GM12878 (cell line): Measurements from ENCODE around the gene TXNL1. TPM values are rescaled to one million over a fixed set of nuclear protein-coding genes. Genes with fewer than 3 reads are reported as not detected.

Experiments
- ATAC-seq: fragments of 200-7000 bp; cut with Tn5 transposase; 3 replicates; pipeline ENCODE4 v1.9.1; 2020; ENCODE audit warnings: mild to moderate bottlenecking, moderate library complexity
- BruUV-seq: library from RNA; stranded (reverse); fragments of 400-500 nt; replicated peaks from 2 replicates; lab custom pipeline; 2021; lab: Mats Ljungman, UMichigan
- CTCF ChIA-PET: fragments of 300-600 bp; sonication (Branson Sonifier 250); formaldehyde crosslinking; extraction: SDS; loops from one replicate; lab custom pipeline; 2021; ENCODE audit warnings: inconsistent platforms; lab: Yijun Ruan, JAX
- POLR2A ChIA-PET: fragments of 350-600 bp; formaldehyde crosslinking; extraction: SDS; loops from one replicate; lab custom pipeline; 2021; ENCODE audit warnings: inconsistent platforms; lab: Charles Lee
- RAD21 ChIA-PET: fragments of 300-600 bp; sonication (Branson Sonifier 250); formaldehyde crosslinking; loops from one replicate; lab custom pipeline; 2023; ENCODE audit warnings: antibody characterized with exemption; ENCODE audit not compliant: unreplicated experiment; lab: Charles Lee
- SMC1A ChIA-PET: fragments of 300-600 bp; sonication (Branson Sonifier 250); formaldehyde crosslinking; loops from one replicate; lab custom pipeline; 2023; ENCODE audit not compliant: unreplicated experiment, uncharacterized antibody; lab: Charles Lee
- DNase-seq: peaks from one replicate; pipeline ENCODE4 v3.0.0-alpha.2; 2011; ENCODE audit warnings: low read depth, low spot score
- FAIRE-seq: peaks from 3 replicates; lab custom pipeline; 2011; peaks lifted over from hg19 to GRCh38; lab: Jason Lieb, UNC
- H2AFZ ChIP-seq: 2 replicates; pipeline ENCODE4 v1.6.0; 2011; ENCODE audit warnings: low read depth, low read length, control low read depth; ENCODE audit not compliant: control insufficient read depth
- H3K27ac ChIP-seq: 2 replicates; pipeline ENCODE4 v1.5.1; 2011; ENCODE audit warnings: control low read depth; ENCODE audit not compliant: control insufficient read depth, insufficient read depth
- H3K27me3 ChIP-seq, 2 experiments: replicated peaks in 1 of 2; 2 replicates each; pipeline versions ENCODE4 v1.6.0 to v1.6.1; 2011; ENCODE audit warnings: low read length in 1 of 2; ENCODE audit not compliant: control insufficient read depth in 2 of 2, insufficient read depth in 2 of 2
- H3K36me3 ChIP-seq, 2 experiments: 2 replicates each; pipeline ENCODE4 v1.5.1; 2011; ENCODE audit warnings: low read length in 1 of 2; ENCODE audit not compliant: control insufficient read depth in 2 of 2, insufficient read depth in 2 of 2
- H3K4me1 ChIP-seq: 2 replicates; pipeline ENCODE4 v1.6.1; 2011; ENCODE audit warnings: mild to moderate bottlenecking, low read length, moderate library complexity, mixed read lengths; ENCODE audit not compliant: control insufficient read depth, insufficient read depth
- H3K4me2 ChIP-seq: 2 replicates; pipeline ENCODE4 v1.6.0; 2011; ENCODE audit warnings: control low read depth; ENCODE audit not compliant: control insufficient read depth, insufficient read depth
- H3K4me3 ChIP-seq: fragments of 200-600 bp; sonication (generic); 2 replicates; pipeline ENCODE4 v1.5.1; 2016
- H3K79me2 ChIP-seq: 2 replicates; pipeline ENCODE4 v1.6.0; 2011; ENCODE audit warnings: low read length; ENCODE audit not compliant: control insufficient read depth, insufficient read depth
- H3K9ac ChIP-seq: 2 replicates; pipeline ENCODE4 v1.8.0; 2011; ENCODE audit warnings: low read length, control low read depth, mixed read lengths; ENCODE audit not compliant: control insufficient read depth, insufficient read depth
- H3K9me3 ChIP-seq: replicated peaks from 3 replicates; pipeline ENCODE4 v1.5.1; 2011; ENCODE audit warnings: mild to moderate bottlenecking, low read length; ENCODE audit not compliant: control insufficient read depth, insufficient read depth
- H4K20me1 ChIP-seq: 2 replicates; pipeline ENCODE4 v1.6.0; 2011; ENCODE audit not compliant: control insufficient read depth, insufficient read depth
- ASH2L ChIP-seq: fragments of 300-600, 200-600 bp; sonication (generic); IDR thresholded peaks from 2 replicates; pipeline ENCODE4 v1.6.1; 2017; ENCODE audit warnings: low read depth, mild to moderate bottlenecking, borderline replicate concordance
- CREB1 ChIP-seq: IDR thresholded peaks from 2 replicates; pipeline ENCODE4 v1.6.1; 2012; ENCODE audit warnings: low read depth, mild to moderate bottlenecking, inconsistent platforms
- ELK1 ChIP-seq: IDR thresholded peaks from 2 replicates; pipeline ENCODE4 v1.6.1; 2012; ENCODE audit warnings: low read depth, low read length, improper control_type of control experiment
- IRF5 ChIP-seq: fragments of 450-650 bp; IDR thresholded peaks from 2 replicates; pipeline ENCODE4 v1.6.1; 2017; ENCODE audit warnings: borderline replicate concordance
- KLF5 ChIP-seq: fragments of 450-650 bp; IDR thresholded peaks from 2 replicates; pipeline ENCODE4 v1.6.1; 2014; ENCODE audit warnings: mild to moderate bottlenecking; ENCODE audit not compliant: partially characterized antibody
- MEF2B ChIP-seq: fragments of 450-650 bp; IDR thresholded peaks from 2 replicates; pipeline ENCODE4 v1.6.1; 2018; ENCODE audit warnings: mild to moderate bottlenecking, moderate library complexity; ENCODE audit not compliant: partially characterized antibody, poor library complexity, severe bottlenecking
- MTA2 ChIP-seq: fragments of 450-650 bp; IDR thresholded peaks from 2 replicates; pipeline ENCODE4 v1.6.1; 2016; ENCODE audit warnings: low read depth, mild to moderate bottlenecking, moderate library complexity
- MTA3 ChIP-seq: IDR thresholded peaks from 2 replicates; pipeline ENCODE4 v1.6.1; 2012; ENCODE audit warnings: low read length, inconsistent platforms, borderline replicate concordance
- MYB ChIP-seq: fragments of 150-350 bp; IDR thresholded peaks from 2 replicates; pipeline ENCODE4 v1.6.1; 2014; ENCODE audit warnings: mild to moderate bottlenecking, low read depth, low read length, borderline replicate concordance
- NR2C1 ChIP-seq: fragments of 450-650 bp; IDR thresholded peaks from 2 replicates; pipeline ENCODE4 v1.6.1; 2017; ENCODE audit warnings: antibody characterized with exemption, mild to moderate bottlenecking, moderate library complexity
- SIX5 ChIP-seq: IDR thresholded peaks from 2 replicates; pipeline ENCODE4 v1.6.1; 2011; ENCODE audit warnings: mild to moderate bottlenecking, low read depth, low read length, moderate library complexity; ENCODE audit not compliant: severe bottlenecking
- SUZ12 ChIP-seq: fragments of 200-600 bp; sonication (generic); IDR thresholded peaks from one replicate; pipeline ENCODE4 v1.6.1; 2018; ENCODE audit warnings: antibody characterized with exemption, mild to moderate bottlenecking; ENCODE audit not compliant: unreplicated experiment
- TCF12 ChIP-seq: IDR thresholded peaks from 2 replicates; pipeline ENCODE4 v1.6.1; 2011; ENCODE audit warnings: low read depth, mild to moderate bottlenecking, low read length
- USF2 ChIP-seq: IDR thresholded peaks from 2 replicates; pipeline ENCODE4 v1.6.1; 2011; ENCODE audit warnings: low read depth, low read length, improper control_type of control experiment, borderline replicate concordance
- ZBTB40 ChIP-seq: fragments of 450-650 bp; IDR thresholded peaks from 2 replicates; pipeline ENCODE4 v1.6.1; 2016; ENCODE audit warnings: mild to moderate bottlenecking, moderate library complexity, borderline replicate concordance
- WGBS: methylation state at CpG from one replicate; pipeline ENCODE4 v1.1.6; 2016; ENCODE audit warnings: low lambda C conversion rate; ENCODE audit not compliant: insufficient replicate concordance, insufficient coverage; ENCODE audit errors: missing lambda C conversion rate; 5-methylcytosine and 5-hydroxymethylcytosine counted together
- in situ Hi-C: fragments of 300-500 bp; cut with MboI; formaldehyde crosslinking; loops from 9 replicates; pipeline ENCODE4 v1.14.3; 2018; ENCODE audit warnings: mixed read lengths
- intact Hi-C: fragments of 100-400 bp; cut with micrococcal nuclease; formaldehyde crosslinking; loops from one replicate; pipeline ENCODE4 v1.14.2; 2022; ENCODE audit not compliant: unreplicated experiment
- polyA plus RNA-seq, 11 experiments: library from polyadenylated mRNA; depleted of rRNA in 4 of 11; unstranded in 6 of 11; stranded (reverse) in 5 of 11; fragments of >200 nt; fragmentation: Nextera tagmentation in 4 of 11; fragmentation: Illumina TruSeq in 1 of 11; extraction: Ambion mirVana in 4 of 11; extraction: Trizol in 1 of 11; gene quantifications; 1 replicate in 1 of 11; 2 replicates in 10 of 11; pipeline versions ENCODE4 v1.2.1 to v1.2.3, GENCODE V29; 2011 to 2016; ENCODE audit warnings: inconsistent platforms in 2 of 11, missing spikeins in 2 of 11, low read depth in 1 of 11
- total RNA-seq, 4 experiments: library from RNA; depleted of rRNA in 3 of 4; stranded (reverse); fragments of >200 nt in 3 of 4; fragmentation: Illumina TruSeq in 1 of 4; extraction: Trizol in 1 of 4; gene quantifications; 2 replicates each; pipeline versions ENCODE4 v1.2.1 to v1.2.3, GENCODE V29; 2013 to 2021

Gene TXNL1
- total and polyA plus RNA-seq, 10 of the 15 experiments (the other 5 are each of a cell fraction or from before 2014, with no cell fraction given), result 30.9 to 124 (median 71.2) TPM

GRCh38 chr18:56641714-56642337 lies 3.4 kb upstream of the TXNL1 start:
- SMC1A ChIA-PET, result interaction anchor here (1.6 to 6.7 kb wide), 3 partner anchors 7 to 61 kb away, joined by 4 to 30 read pairs (median 24); partner anchors contain the start of gene WDR7
- H3K9ac ChIP-seq, result no peak overlapping the region
- H4K20me1 ChIP-seq, result no peaks in the 10 kb centered on the region
- ATAC-seq (no peak), FAIRE-seq (no peak), DNase-seq (no peak)
- no peak overlapping the region for H3K27ac ChIP-seq
- H3K36me3 ChIP-seq, result no peaks in the 10 kb centered on the region
- WGBS, result 75% methylated on average over 8 of the region's 8 CpGs
- H3K4me1 ChIP-seq, result peaks cover 5% of the 10 kb centered on the region
- BruUV-seq, result no TSS peak
- H3K4me2 ChIP-seq, result no peak overlapping the region
- no peak overlapping the region for H3K4me3 ChIP-seq
- intact Hi-C loops (no loop called here), in situ Hi-C loops (no loop called here)
- peaks cover 20% of the 10 kb centered on the region for H3K79me2 ChIP-seq
- POLR2A ChIA-PET, result interaction anchor here (5.6 kb wide), 1 partner anchor 9 kb away, joined by 39 read pairs; the partner anchor contains the start of gene WDR7
- H3K27me3 ChIP-seq, result no peaks in the 10 kb centered on the region
- RAD21 ChIA-PET, result no interaction called here
- no peak overlapping the region for H2AFZ ChIP-seq
- no peaks in the 10 kb centered on the region for H3K9me3 ChIP-seq
- CTCF ChIA-PET, result interaction anchor here (1.4 to 1.8 kb wide), 2 partner anchors 8 to 67 kb away, joined by 5 to 7 read pairs; partner anchors contain the start of gene WDR7
- TF ChIP-seq USF2 (no peak), ELK1 (no peak), MEF2B (no peak), NR2C1 (no peak), SUZ12 (no peak), KLF5 (no peak), TCF12 (no peak), CREB1 (no peak), SIX5 (no peak), ZBTB40 (no peak), MYB (no peak), ASH2L (no peak), MTA2 (no peak), MTA3 (no peak), IRF5 (no peak)
